SK-N-SH treated with all-trans-retinoic acid at 6 μM for 48 hours (cell line): ENCODE data around the gene RBM39.

Source experiments
- ARNTL ChIP-seq: fragments of 450-650 bp; formaldehyde crosslinking; IDR thresholded peaks from 2 replicates; pipeline ENCODE4 v1.5.0; 2020; ENCODE audit warnings: low read depth, mild to moderate bottlenecking, moderate library complexity, borderline replicate concordance
- CSRNP3 ChIP-seq: fragments of 250-450 bp; sonication (Bioruptor Pico); IDR thresholded peaks from 2 replicates; pipeline ENCODE4 v1.5.1; 2021; ENCODE audit warnings: mild to moderate bottlenecking, moderate library complexity
- OSR1 ChIP-seq: fragments of 250-450 bp; sonication (Bioruptor Pico); IDR thresholded peaks from 2 replicates; pipeline ENCODE4 v1.8.0; 2022; ENCODE audit warnings: moderate library complexity, mild to moderate bottlenecking, inconsistent platforms
- PATZ1 ChIP-seq: fragments of 250-450 bp; sonication (Bioruptor Pico); IDR thresholded peaks from 2 replicates; pipeline ENCODE4 v1.8.0; 2020; ENCODE audit warnings: mild to moderate bottlenecking, moderate library complexity, borderline replicate concordance
- PPARA ChIP-seq: fragments of 250-450 bp; sonication (Bioruptor Pico); IDR thresholded peaks from 2 replicates; pipeline ENCODE4 v1.5.0; 2020; ENCODE audit warnings: mild to moderate bottlenecking, borderline replicate concordance
- TOX ChIP-seq: fragments of 250-450 bp; sonication (Bioruptor Pico); IDR thresholded peaks from 2 replicates; pipeline ENCODE4 v1.8.0; 2021; ENCODE audit warnings: mild to moderate bottlenecking, moderate library complexity, borderline replicate concordance
- ZFP3 ChIP-seq: fragments of 250-450 bp; sonication (Bioruptor Pico); IDR thresholded peaks from 2 replicates; pipeline ENCODE4 v1.5.0; 2020; ENCODE audit warnings: mild to moderate bottlenecking, moderate library complexity
- ZFP30 ChIP-seq: fragments of 450-650 bp; formaldehyde crosslinking; IDR thresholded peaks from 2 replicates; pipeline ENCODE4 v1.5.0; 2022; ENCODE audit warnings: mild to moderate bottlenecking, moderate library complexity
- ZNF565 ChIP-seq: fragments of 450-650 bp; formaldehyde crosslinking; conservative IDR thresholded peaks from 2 replicates; pipeline ENCODE4 v1.5.0; 2020; ENCODE audit warnings: low read depth, mild to moderate bottlenecking, moderate library complexity
- ZNF70 ChIP-seq: fragments of 450-650 bp; formaldehyde crosslinking; IDR thresholded peaks from 2 replicates; pipeline ENCODE4 v1.5.0; 2020; ENCODE audit warnings: mild to moderate bottlenecking, moderate library complexity

DNA sequence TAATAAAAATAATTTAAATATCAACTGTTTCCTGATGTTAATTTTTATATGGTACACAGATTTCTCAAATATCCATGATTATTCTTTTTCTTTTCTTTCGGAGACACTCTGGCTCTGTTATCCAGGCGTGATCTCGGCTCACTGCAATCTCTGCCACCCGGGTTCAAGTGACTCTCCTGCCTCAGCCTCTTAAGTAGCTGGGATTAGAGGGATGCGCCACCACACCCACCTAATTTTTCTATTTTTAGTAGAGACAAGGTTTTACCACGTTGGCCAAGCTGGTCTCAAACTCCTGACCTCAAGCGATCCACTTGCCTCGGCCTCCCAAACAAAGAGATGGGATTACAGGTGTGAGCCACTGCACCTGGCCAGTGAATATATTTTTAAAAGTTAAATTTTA lies 22.3 kb downstream of the RBM39 start:
- TF ChIP-seq OSR1 (CRISPR knock-in tag) (no peak), ARNTL (CRISPR knock-in tag) (no peak), PATZ1 (no peak), TOX (CRISPR knock-in tag) (no peak), ZFP30 (no peak), ZFP3 (CRISPR knock-in tag) (no peak), ZNF565 (no peak), ZNF70 (no peak), PPARA (CRISPR knock-in tag) (no peak), CSRNP3 (CRISPR knock-in tag) (no peak)
